ENCODE measurements around the gene CHCHD6.

CHCHD6 gene

DNA sequence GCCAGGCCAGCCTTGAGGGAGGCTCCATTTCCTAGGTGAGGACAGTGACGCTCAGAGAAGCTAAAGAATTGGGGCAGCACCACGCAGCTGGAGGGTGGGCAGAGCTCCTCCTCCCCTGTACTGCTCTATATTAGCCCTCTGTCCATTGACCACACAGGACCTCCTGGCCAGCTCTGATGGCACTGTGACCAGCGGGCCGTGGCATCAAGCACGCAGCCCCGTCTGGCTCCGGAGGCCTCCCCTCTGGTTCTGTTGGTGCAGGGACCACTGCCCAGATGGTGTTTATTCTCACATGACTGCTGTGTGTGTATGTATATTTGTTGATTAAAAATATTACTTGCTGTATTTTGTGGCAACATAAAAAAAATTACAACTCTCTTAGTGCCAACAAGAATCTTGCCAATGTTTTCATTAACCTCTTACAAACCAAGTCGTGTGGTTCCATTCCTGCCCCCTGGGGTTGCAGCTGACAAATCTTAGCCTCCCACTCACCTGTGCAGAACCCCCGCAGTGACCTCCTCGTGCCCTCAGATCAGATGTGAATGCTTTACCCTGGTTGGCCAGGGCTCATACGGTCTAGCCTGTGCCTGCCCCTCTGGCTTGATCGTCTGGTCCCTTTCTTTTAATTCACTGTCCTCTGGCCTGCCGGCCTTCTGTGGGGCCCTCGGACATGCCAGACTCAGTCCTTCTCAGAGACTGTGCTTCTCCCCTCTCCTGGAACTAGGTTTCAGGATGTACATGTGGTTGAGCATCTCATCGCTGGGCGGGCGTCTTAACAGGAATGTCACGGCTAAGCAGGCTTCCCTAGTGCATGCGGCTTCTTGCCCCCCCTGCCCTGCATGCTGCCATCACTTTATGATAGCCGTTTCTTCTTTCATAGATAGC lies 14.8 kb downstream of the CHCHD6 start:
- H3K4me3 ChIP-seq (ENCODE audit: low read depth, low read length), result no peak overlapping the region
- TF ChIP-seq, protein P1, sequence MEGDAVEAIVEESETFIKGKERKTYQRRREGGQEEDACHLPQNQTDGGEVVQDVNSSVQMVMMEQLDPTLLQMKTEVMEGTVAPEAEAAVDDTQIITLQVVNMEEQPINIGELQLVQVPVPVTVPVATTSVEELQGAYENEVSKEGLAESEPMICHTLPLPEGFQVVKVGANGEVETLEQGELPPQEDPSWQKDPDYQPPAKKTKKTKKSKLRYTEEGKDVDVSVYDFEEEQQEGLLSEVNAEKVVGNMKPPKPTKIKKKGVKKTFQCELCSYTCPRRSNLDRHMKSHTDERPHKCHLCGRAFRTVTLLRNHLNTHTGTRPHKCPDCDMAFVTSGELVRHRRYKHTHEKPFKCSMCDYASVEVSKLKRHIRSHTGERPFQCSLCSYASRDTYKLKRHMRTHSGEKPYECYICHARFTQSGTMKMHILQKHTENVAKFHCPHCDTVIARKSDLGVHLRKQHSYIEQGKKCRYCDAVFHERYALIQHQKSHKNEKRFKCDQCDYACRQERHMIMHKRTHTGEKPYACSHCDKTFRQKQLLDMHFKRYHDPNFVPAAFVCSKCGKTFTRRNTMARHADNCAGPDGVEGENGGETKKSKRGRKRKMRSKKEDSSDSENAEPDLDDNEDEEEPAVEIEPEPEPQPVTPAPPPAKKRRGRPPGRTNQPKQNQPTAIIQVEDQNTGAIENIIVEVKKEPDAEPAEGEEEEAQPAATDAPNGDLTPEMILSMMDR (IDR thresholded peaks at IDR 0.05), result no peak
- peaks cover 24% of the 10 kb centered on the region for H3K79me2 ChIP-seq
- H3K36me3 ChIP-seq (ENCODE audit: control insufficient read depth, insufficient read depth, low read length), result no peaks in the 10 kb centered on the region
- no peak overlapping the region for H3K27ac ChIP-seq
- H3K27me3 ChIP-seq (ENCODE audit: control insufficient read depth, insufficient read depth, low read length), result no peaks in the 10 kb centered on the region
- no peak overlapping the region for H3K9ac ChIP-seq
- H3K9me3 ChIP-seq (ENCODE audit: control insufficient read depth, low read length), result no peaks in the 10 kb centered on the region
- no peak overlapping the region for H2AFZ ChIP-seq
- H3K4me1 ChIP-seq, result no peaks in the 10 kb centered on the region
- H3K4me2 ChIP-seq (ENCODE audit: low read length), result no peak overlapping the region

DNA sequence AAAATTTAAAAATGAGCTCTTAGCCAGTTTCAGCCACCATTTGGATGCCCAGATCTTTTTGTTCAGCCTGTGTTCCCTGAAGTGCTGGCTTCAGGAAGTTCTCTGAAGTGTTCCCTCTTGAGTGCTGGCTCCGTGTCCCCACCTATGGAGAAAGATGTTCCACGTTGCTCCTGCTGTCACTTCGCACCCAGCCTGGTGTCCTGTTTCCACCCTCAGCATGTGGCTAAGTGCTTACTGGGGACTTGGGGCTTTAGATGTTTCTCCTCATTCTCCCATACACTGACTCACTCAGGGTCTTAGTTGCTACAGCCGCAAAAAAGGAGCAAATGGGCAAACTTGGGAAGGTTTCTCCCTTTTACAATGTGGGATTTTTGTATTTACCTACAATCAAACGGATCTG lies 16.6 kb downstream of the CHCHD6 start:
- no peak overlapping the region for H3K9ac ChIP-seq
- TF ChIP-seq, protein P1 (IDR thresholded peaks at IDR 0.05), result no peak
- H3K4me2 ChIP-seq (ENCODE audit: low read length), result no peak overlapping the region
- H3K36me3 ChIP-seq (ENCODE audit: control insufficient read depth, insufficient read depth, low read length), result no peaks in the 10 kb centered on the region
- no peaks in the 10 kb centered on the region for H3K9me3 ChIP-seq (ENCODE audit: control insufficient read depth, low read length)
- no peak overlapping the region for H2AFZ ChIP-seq
- no peaks in the 10 kb centered on the region for H3K27me3 ChIP-seq (ENCODE audit: control insufficient read depth, insufficient read depth, low read length)
- H3K4me3 ChIP-seq (ENCODE audit: low read depth, low read length), result no peak overlapping the region
- no peak overlapping the region for H3K27ac ChIP-seq
- H3K4me1 ChIP-seq, result no peaks in the 10 kb centered on the region
- H3K79me2 ChIP-seq, result peaks cover 16% of the 10 kb centered on the region

DNA sequence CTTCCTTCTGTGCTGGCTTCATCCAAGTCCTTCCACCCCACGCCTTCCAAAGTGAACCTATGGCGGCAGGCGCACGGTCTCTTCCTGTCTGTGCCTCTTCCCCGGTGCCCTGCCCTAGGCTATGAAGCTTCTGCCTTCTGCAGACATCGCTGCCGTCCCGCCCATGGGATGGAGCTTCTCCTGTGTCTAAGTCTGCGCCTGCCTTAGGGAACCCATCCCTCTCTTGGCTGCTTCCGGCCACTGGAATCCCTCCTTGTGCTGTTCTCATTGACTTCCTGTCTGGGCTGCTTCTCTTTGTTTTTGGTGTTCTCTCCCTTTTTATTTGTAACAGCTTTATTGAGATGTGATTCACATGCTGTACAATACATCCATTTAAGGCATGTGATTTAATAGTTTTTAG lies 17.2 kb downstream of the CHCHD6 start:
- TF ChIP-seq, protein P1 (IDR thresholded peaks at IDR 0.05), result no peak
- Histone ChIP-seq H3K27me3 (ENCODE audit: control insufficient read depth, insufficient read depth, low read length) (no peaks in the 10 kb centered on the region), H3K9ac (no peak overlapping the region), H3K4me2 (ENCODE audit: low read length) (no peak overlapping the region), H3K4me1 (no peaks in the 10 kb centered on the region), H3K9me3 (ENCODE audit: control insufficient read depth, low read length) (no peaks in the 10 kb centered on the region), H3K79me2 (peaks cover 14% of the 10 kb centered on the region), H3K36me3 (ENCODE audit: control insufficient read depth, insufficient read depth, low read length) (no peaks in the 10 kb centered on the region), H3K4me3 (ENCODE audit: low read depth, low read length) (no peak overlapping the region), H3K27ac (no peak overlapping the region), H2AFZ (no peak overlapping the region)

DNA sequence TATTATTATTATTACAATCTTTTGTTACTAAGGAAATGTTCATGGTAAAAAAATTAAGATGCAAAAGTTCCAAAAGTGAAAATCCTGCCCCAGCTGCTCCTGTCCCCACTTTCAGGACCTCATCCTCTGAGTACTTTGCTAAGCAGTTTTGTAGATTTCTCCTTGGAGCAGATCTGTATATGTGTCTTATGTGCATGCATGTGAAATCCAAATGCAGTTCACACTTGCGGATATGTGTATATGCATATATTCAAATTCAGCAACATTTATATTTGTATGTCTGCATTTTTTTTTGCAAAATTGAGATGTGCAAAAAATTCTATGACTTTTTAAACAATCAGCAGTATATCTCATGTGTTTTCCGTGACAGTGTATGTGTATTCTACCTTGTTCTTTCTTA lies 19.2 kb downstream of the CHCHD6 start:
- Histone ChIP-seq H3K9ac (no peak overlapping the region), H3K4me1 (no peaks in the 10 kb centered on the region), H3K4me3 (ENCODE audit: low read depth, low read length) (no peak overlapping the region), H3K36me3 (ENCODE audit: control insufficient read depth, insufficient read depth, low read length) (no peaks in the 10 kb centered on the region), H3K9me3 (ENCODE audit: control insufficient read depth, low read length) (no peaks in the 10 kb centered on the region), H3K79me2 (peaks cover 9% of the 10 kb centered on the region), H2AFZ (no peak overlapping the region), H3K27ac (no peak overlapping the region), H3K4me2 (ENCODE audit: low read length) (no peak overlapping the region), H3K27me3 (ENCODE audit: control insufficient read depth, insufficient read depth, low read length) (no peaks in the 10 kb centered on the region)
- TF ChIP-seq, protein P1 (IDR thresholded peaks at IDR 0.05), result no peak

DNA sequence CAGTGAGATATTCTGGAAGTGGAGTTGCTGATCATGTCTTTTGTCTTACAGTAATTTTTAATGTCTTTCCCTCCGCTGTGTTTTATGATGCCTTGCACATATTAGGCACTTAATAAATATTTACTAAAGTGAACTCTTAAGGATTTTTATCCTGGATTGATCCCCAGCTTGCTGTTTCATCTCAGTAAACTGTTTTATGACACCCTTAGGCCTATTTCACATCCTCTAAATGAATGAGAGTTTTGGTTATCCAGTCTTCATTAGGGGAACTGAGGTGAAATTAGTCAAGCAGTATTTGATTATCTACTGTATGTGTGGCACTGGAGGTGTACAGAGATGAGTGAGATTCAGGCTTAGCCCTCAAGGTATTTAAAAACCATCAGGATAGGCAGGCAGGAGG lies 19.8 kb downstream of the CHCHD6 start:
- Histone ChIP-seq H3K4me1 (no peaks in the 10 kb centered on the region), H3K9me3 (ENCODE audit: control insufficient read depth, low read length) (no peaks in the 10 kb centered on the region), H3K79me2 (peaks cover 9% of the 10 kb centered on the region), H3K4me3 (ENCODE audit: low read depth, low read length) (no peak overlapping the region), H3K27ac (no peak overlapping the region), H3K36me3 (ENCODE audit: control insufficient read depth, insufficient read depth, low read length) (no peaks in the 10 kb centered on the region), H3K27me3 (ENCODE audit: control insufficient read depth, insufficient read depth, low read length) (no peaks in the 10 kb centered on the region), H3K9ac (no peak overlapping the region), H2AFZ (no peak overlapping the region), H3K4me2 (ENCODE audit: low read length) (no peak overlapping the region)
- TF ChIP-seq, protein P1 (IDR thresholded peaks at IDR 0.05), result no peak
